C4-2B (cell line): ENCODE results near the gene ISL1.
A peak's percentile ranks its signal among the peaks of the same experiment; 100 is the strongest.

ENCODE experiments used
- H3K27ac ChIP-seq: fragments of 450-650 bp; 2 replicates; pipeline ENCODE4 v1.5.1; 2017
- ZFX ChIP-seq: fragments of 450-650 bp; IDR thresholded peaks from 2 replicates; pipeline ENCODE4 v1.6.1; 2017
- TF ChIP-seq, protein P1 (sequence below): fragments of 450-650 bp; conservative IDR thresholded peaks from 2 replicates; pipeline ENCODE4 v1.5.1; 2017; ENCODE audit warnings: mild to moderate bottlenecking

The ISL1 gene

GRCh38 chr5:51383131-51384121, at the start of gene ISL1:
TSS of gene ISL1 (plus strand) at chr5:51383448. CDS start at chr5:51383672, 224 bp downstream.
- TF ChIP-seq ZFX: no peak
- TF ChIP-seq, protein P1, sequence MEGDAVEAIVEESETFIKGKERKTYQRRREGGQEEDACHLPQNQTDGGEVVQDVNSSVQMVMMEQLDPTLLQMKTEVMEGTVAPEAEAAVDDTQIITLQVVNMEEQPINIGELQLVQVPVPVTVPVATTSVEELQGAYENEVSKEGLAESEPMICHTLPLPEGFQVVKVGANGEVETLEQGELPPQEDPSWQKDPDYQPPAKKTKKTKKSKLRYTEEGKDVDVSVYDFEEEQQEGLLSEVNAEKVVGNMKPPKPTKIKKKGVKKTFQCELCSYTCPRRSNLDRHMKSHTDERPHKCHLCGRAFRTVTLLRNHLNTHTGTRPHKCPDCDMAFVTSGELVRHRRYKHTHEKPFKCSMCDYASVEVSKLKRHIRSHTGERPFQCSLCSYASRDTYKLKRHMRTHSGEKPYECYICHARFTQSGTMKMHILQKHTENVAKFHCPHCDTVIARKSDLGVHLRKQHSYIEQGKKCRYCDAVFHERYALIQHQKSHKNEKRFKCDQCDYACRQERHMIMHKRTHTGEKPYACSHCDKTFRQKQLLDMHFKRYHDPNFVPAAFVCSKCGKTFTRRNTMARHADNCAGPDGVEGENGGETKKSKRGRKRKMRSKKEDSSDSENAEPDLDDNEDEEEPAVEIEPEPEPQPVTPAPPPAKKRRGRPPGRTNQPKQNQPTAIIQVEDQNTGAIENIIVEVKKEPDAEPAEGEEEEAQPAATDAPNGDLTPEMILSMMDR: peak; percentile 6
- H3K27ac ChIP-seq: no peak within 1 kb of the TSS; the same call in 1 of the 2 replicates

DNA sequence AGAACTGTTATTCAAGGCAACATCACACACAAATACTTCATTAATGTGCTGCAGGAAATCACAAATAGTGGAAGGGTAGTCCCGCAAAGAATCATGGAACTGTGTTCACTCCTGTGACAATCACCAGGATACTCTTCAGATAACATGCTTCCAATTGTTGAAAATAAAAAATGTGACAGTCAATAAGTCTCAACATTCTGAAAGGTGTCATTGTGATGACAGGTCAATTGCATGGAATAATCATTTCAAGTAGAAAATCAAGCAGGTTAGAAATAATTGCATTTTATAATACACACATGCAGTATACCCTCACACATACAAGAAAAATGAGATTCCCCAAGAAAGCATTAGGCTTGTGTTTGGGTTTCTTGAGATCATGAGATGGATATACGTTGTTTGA, 46.4 kb upstream of the ISL1 start:
- TF ChIP-seq ZFX: no peak
- TF ChIP-seq, protein P1: no peak
- no peak overlapping the region for H3K27ac ChIP-seq

- TF ChIP-seq ZFX: no peak
- TF ChIP-seq, protein P1: no peak
- no peak overlapping the region for H3K27ac ChIP-seq
Measured at GRCh38 chr5:51345106-51345505, 38.1 kb upstream of the ISL1 start.

DNA sequence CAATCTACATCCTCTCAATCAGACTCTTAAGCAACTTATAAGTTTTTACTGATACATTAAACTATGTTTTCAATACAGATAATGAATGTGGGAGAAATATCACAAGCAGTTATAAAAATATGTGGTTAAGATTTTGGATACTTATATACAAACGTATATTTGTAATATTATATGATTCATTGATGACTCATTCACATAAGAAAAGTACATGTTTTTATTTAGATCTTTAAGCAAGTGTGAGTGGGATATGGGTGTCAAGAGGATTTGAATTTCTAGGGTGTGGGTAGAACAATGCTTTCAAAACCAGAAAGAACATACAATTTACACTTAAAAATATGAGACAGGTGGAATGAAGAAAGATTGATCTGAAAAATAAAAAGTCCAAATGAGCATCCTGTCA, 36.1 kb upstream of the ISL1 start:
- TF ChIP-seq, protein P1: no peak
- no peak for TF ChIP-seq ZFX
- H3K27ac ChIP-seq: no peak overlapping the region

DNA sequence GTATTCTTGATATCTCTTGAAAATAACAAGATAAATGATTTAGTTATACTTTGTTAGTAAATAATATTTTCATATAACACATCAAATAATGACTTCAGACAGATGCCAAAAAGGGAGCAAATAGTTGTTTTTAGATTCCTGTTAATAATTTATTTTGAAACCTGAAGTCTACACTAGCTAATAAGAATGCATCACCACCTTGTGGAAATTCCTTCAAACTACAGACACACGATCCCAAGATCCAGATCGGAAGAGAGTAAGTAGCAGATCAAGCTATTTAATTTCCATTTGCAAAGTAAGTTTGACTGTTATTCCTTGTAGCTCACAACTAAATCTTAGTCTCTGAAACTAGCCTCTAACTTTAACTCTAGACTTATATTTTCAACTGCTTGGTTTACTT, 35.5 kb upstream of the ISL1 start:
- no peak for TF ChIP-seq ZFX
- TF ChIP-seq, protein P1: peak; percentile 55
- H3K27ac ChIP-seq: no peak overlapping the region

GRCh38 chr5:51371052-51371451, 12.2 kb upstream of the ISL1 start:
- H3K27ac ChIP-seq: no peak overlapping the region
- TF ChIP-seq, protein P1: no peak
- TF ChIP-seq ZFX: no peak

GRCh38 chr5:51373880-51374523, 9.2 kb upstream of the ISL1 start:
- TF ChIP-seq, protein P1: peak; percentile 3
- no peak for TF ChIP-seq ZFX
- no peak overlapping the region for H3K27ac ChIP-seq
